NCI-H2196 (cell line): ENCODE data around the gene INTS11.

Experiments used
- DNase-seq: peaks from one replicate; lab custom pipeline; 2025; ENCODE audit not compliant: unreplicated experiment; lab: John Stamatoyannopoulos, UW

Gene INTS11

GRCh38 chr1:1303736-1304135, 20.7 kb downstream of the INTS11 start:
- DNase-seq, result no peak

GRCh38 chr1:1302951-1303509, 21.4 kb downstream of the INTS11 start:
- DNase-seq, result no peak

- no peak for DNase-seq
These were observed 22.4 kb downstream of the INTS11 start for GRCh38 chr1:1302006-1302430.

GRCh38 chr1:1300352-1300739, 24.1 kb downstream of the INTS11 start:
- DNase-seq, result no peak

GRCh38 chr1:1299686-1300351, 24.6 kb downstream of the INTS11 start:
- no peak for DNase-seq

- DNase-seq, result no peak
These were observed 25.4 kb downstream of the INTS11 start for GRCh38 chr1:1298861-1299685.

- no peak for DNase-seq
These were observed 26.5 kb downstream of the INTS11 start for GRCh38 chr1:1297802-1298424.

GRCh38 chr1:1296070-1297061, 28.1 kb downstream of the INTS11 start:
- DNase-seq, result no peak

GRCh38 chr1:1295154-1295923, 29.1 kb downstream of the INTS11 start:
- DNase-seq, result no peak

- DNase-seq, result no peak
These were observed 30.1 kb downstream of the INTS11 start for GRCh38 chr1:1294250-1294890.

- DNase-seq, result no peak
These were observed 30.9 kb downstream of the INTS11 start for GRCh38 chr1:1293263-1294249.

- DNase-seq, result no peak
These were observed 31.6 kb downstream of the INTS11 start for GRCh38 chr1:1292851-1293250.

- DNase-seq, result no peak
These were observed 32.0 kb downstream of the INTS11 start for GRCh38 chr1:1292442-1292779.

- peak; percentile 68 for DNase-seq
These were observed 32.7 kb downstream of the INTS11 start for GRCh38 chr1:1291548-1292441.

GRCh38 chr1:1291023-1291528, 33.4 kb downstream of the INTS11 start:
- DNase-seq, result no peak

GRCh38 chr1:1290238-1290731, 34.2 kb downstream of the INTS11 start:
- peak; percentile 56 for DNase-seq
